ENCODE measurements around the gene LRP1B.

Gene LRP1B

GRCh38 chr2:141348481-141348880 is 782.3 kb downstream of the LRP1B start:
- Histone ChIP-seq H3K9ac (no peak overlapping the region), H2AFZ (ENCODE audit: low read depth) (no peak overlapping the region), H4K20me1 (ENCODE audit: insufficient read depth) (no peaks in the 10 kb centered on the region), H3K4me2 (no peak overlapping the region), H3K27ac (no peak overlapping the region), H3K4me3 (IDR thresholded peaks at IDR 0.05; ENCODE audit: insufficient read depth, low read depth, low read length) (no peak overlapping the region), H3K4me1 (ENCODE audit: low read depth, poor library complexity, severe bottlenecking) (no peaks in the 10 kb centered on the region), H3K79me2 (ENCODE audit: insufficient read depth, low read depth) (no peaks in the 10 kb centered on the region), H3K36me3 (ENCODE audit: insufficient read depth) (no peaks in the 10 kb centered on the region), H3K27me3 (ENCODE audit: insufficient read depth, low read depth) (no peaks in the 10 kb centered on the region)
- TF ChIP-seq CTCF (conservative IDR thresholded peaks at IDR 0.05; ENCODE audit: low read depth, low read length), result no peak

- Histone ChIP-seq H3K27ac (no peak overlapping the region), H3K4me1 (ENCODE audit: low read depth, poor library complexity, severe bottlenecking) (no peaks in the 10 kb centered on the region), H3K9ac (no peak overlapping the region), H3K4me2 (no peak overlapping the region), H3K36me3 (ENCODE audit: insufficient read depth) (no peaks in the 10 kb centered on the region), H3K4me3 (IDR thresholded peaks at IDR 0.05; ENCODE audit: insufficient read depth, low read depth, low read length) (no peak overlapping the region), H3K27me3 (ENCODE audit: insufficient read depth, low read depth) (no peaks in the 10 kb centered on the region), H3K79me2 (ENCODE audit: insufficient read depth, low read depth) (no peaks in the 10 kb centered on the region), H4K20me1 (ENCODE audit: insufficient read depth) (no peaks in the 10 kb centered on the region), H2AFZ (ENCODE audit: low read depth) (no peak overlapping the region)
- TF ChIP-seq CTCF (conservative IDR thresholded peaks at IDR 0.05; ENCODE audit: low read depth, low read length), result no peak
Observed at GRCh38 chr2:141341444-141341843, 789.4 kb downstream of the LRP1B start.

GRCh38 chr2:141331127-141331526 is 799.7 kb downstream of the LRP1B start:
- no peaks in the 10 kb centered on the region for H3K27me3 ChIP-seq (ENCODE audit: insufficient read depth, low read depth)
- no peaks in the 10 kb centered on the region for H3K36me3 ChIP-seq (ENCODE audit: insufficient read depth)
- H3K4me2 ChIP-seq, result no peak overlapping the region
- no peaks in the 10 kb centered on the region for H3K4me1 ChIP-seq (ENCODE audit: low read depth, poor library complexity, severe bottlenecking)
- no peaks in the 10 kb centered on the region for H3K79me2 ChIP-seq (ENCODE audit: insufficient read depth, low read depth)
- H4K20me1 ChIP-seq (ENCODE audit: insufficient read depth), result no peaks in the 10 kb centered on the region
- H3K9ac ChIP-seq, result no peak overlapping the region
- H3K27ac ChIP-seq, result no peak overlapping the region
- H2AFZ ChIP-seq (ENCODE audit: low read depth), result no peak overlapping the region
- TF ChIP-seq CTCF (conservative IDR thresholded peaks at IDR 0.05; ENCODE audit: low read depth, low read length), result no peak
- H3K4me3 ChIP-seq (IDR thresholded peaks at IDR 0.05; ENCODE audit: insufficient read depth, low read depth, low read length), result no peak overlapping the region

- H3K36me3 ChIP-seq (ENCODE audit: insufficient read depth), result no peaks in the 10 kb centered on the region
- no peak overlapping the region for H3K9ac ChIP-seq
- TF ChIP-seq CTCF (conservative IDR thresholded peaks at IDR 0.05; ENCODE audit: low read depth, low read length), result no peak
- no peaks in the 10 kb centered on the region for H3K4me1 ChIP-seq (ENCODE audit: low read depth, poor library complexity, severe bottlenecking)
- H3K79me2 ChIP-seq (ENCODE audit: insufficient read depth, low read depth), result no peaks in the 10 kb centered on the region
- H2AFZ ChIP-seq (ENCODE audit: low read depth), result no peak overlapping the region
- no peak overlapping the region for H3K4me2 ChIP-seq
- H3K4me3 ChIP-seq (IDR thresholded peaks at IDR 0.05; ENCODE audit: insufficient read depth, low read depth, low read length), result no peak overlapping the region
- H4K20me1 ChIP-seq (ENCODE audit: insufficient read depth), result no peaks in the 10 kb centered on the region
- H3K27me3 ChIP-seq (ENCODE audit: insufficient read depth, low read depth), result no peaks in the 10 kb centered on the region
- H3K27ac ChIP-seq, result no peak overlapping the region
Observed at GRCh38 chr2:141329964-141330363, 800.9 kb downstream of the LRP1B start.

GRCh38 chr2:141323571-141323970 is 807.2 kb downstream of the LRP1B start:
- no peak overlapping the region for H2AFZ ChIP-seq (ENCODE audit: low read depth)
- no peak overlapping the region for H3K27ac ChIP-seq
- H3K4me3 ChIP-seq (IDR thresholded peaks at IDR 0.05; ENCODE audit: insufficient read depth, low read depth, low read length), result no peak overlapping the region
- H3K9ac ChIP-seq, result no peak overlapping the region
- no peaks in the 10 kb centered on the region for H3K36me3 ChIP-seq (ENCODE audit: insufficient read depth)
- H3K4me1 ChIP-seq (ENCODE audit: low read depth, poor library complexity, severe bottlenecking), result no peaks in the 10 kb centered on the region
- no peaks in the 10 kb centered on the region for H4K20me1 ChIP-seq (ENCODE audit: insufficient read depth)
- no peak overlapping the region for H3K4me2 ChIP-seq
- no peaks in the 10 kb centered on the region for H3K27me3 ChIP-seq (ENCODE audit: insufficient read depth, low read depth)
- no peaks in the 10 kb centered on the region for H3K79me2 ChIP-seq (ENCODE audit: insufficient read depth, low read depth)
- no peak for TF ChIP-seq CTCF (conservative IDR thresholded peaks at IDR 0.05; ENCODE audit: low read depth, low read length)

Data from KMS-11 (cell line).